B cell (primary cell): ENCODE data around the gene SDK1. TPM values are rescaled to one million over a fixed set of nuclear protein-coding genes. Genes with fewer than 3 reads are reported as not detected.

Experiments
- ATAC-seq: fragments of 200-7000 bp; cut with Tn5 transposase; one replicate; pipeline ENCODE4 v1.10.0; 2021; ENCODE audit warnings: low read depth, mild to moderate bottlenecking, moderate number of reproducible peaks, moderate library complexity
- CTCF ChIA-PET: fragments of 350-600 bp; sonication (Branson Sonifier 250); formaldehyde crosslinking; loops from one replicate; lab custom pipeline; 2021; ENCODE audit warnings: antibody characterized with exemption, inconsistent platforms; lab: Charles Lee
- POLR2A ChIA-PET: fragments of 350-600 bp; sonication (Branson Sonifier 250); formaldehyde crosslinking; loops from one replicate; lab custom pipeline; 2021; ENCODE audit warnings: antibody characterized with exemption; lab: Charles Lee
- DNase-seq: peaks from one replicate; pipeline ENCODE4 v3.0.0; 2013
- H2AFZ ChIP-seq: 2 replicates; pipeline ENCODE4 v1.6.1; 2012; ENCODE audit warnings: mild to moderate bottlenecking, low read depth, low read length; ENCODE audit not compliant: insufficient read depth, poor library complexity, severe bottlenecking
- H3K27ac ChIP-seq, 2 donors: 1 replicate in 1 of 2; 2 replicates in 1 of 2; pipeline ENCODE4 v1.5.1; 2012 to 2013; ENCODE audit warnings: low read length in 2 of 2, mild to moderate bottlenecking in 2 of 2, moderate library complexity in 1 of 2
- H3K27me3 ChIP-seq, 4 experiments: fragments of 200-600 bp in 1 of 4; sonication (generic) in 1 of 4; replicated peaks in 1 of 4; 1 replicate in 2 of 4; 2 replicates in 2 of 4; pipeline versions ENCODE4 v1.6.1 to v1.7.0; 2013 to 2016; ENCODE audit warnings: low read length in 3 of 4, mild to moderate bottlenecking in 2 of 4, mixed read lengths in 1 of 4, moderate library complexity in 1 of 4; ENCODE audit not compliant: insufficient read depth in 4 of 4, control insufficient read depth in 3 of 4; ENCODE audit errors: control extremely low read depth in 1 of 4
- H3K36me3 ChIP-seq, 2 experiments: replicated peaks in 1 of 2; 1 replicate in 1 of 2; 2 replicates in 1 of 2; pipeline versions ENCODE4 v1.6.1 to v1.7.1; 2013; ENCODE audit warnings: low read length in 1 of 2; ENCODE audit not compliant: insufficient read depth in 2 of 2, control insufficient read depth in 1 of 2; ENCODE audit errors: control extremely low read depth in 1 of 2, extremely low read depth in 1 of 2
- H3K4me1 ChIP-seq, 2 donors: fragments of 200-600 bp in 1 of 2; sonication (generic) in 1 of 2; 1 replicate in 1 of 2; 2 replicates in 1 of 2; pipeline versions ENCODE4 v1.5.1 to v1.6.1; 2013 to 2017; ENCODE audit warnings: low read length in 2 of 2; ENCODE audit not compliant: control insufficient read depth in 2 of 2, insufficient read depth in 2 of 2
- H3K4me2 ChIP-seq: replicated peaks from 2 replicates; pipeline ENCODE3; 2012; ENCODE audit warnings: mild to moderate bottlenecking, low read depth, low read length; ENCODE audit not compliant: poor library complexity, severe bottlenecking
- H3K4me3 ChIP-seq, 5 experiments: fragments of 200-600 bp in 1 of 5; sonication (generic) in 1 of 5; 1 replicate in 3 of 5; 2 replicates in 2 of 5; pipeline versions ENCODE4 v1.5.1 to v1.7.0; 2011 to 2016; ENCODE audit warnings: low read length in 4 of 5, mild to moderate bottlenecking in 4 of 5, low read depth in 2 of 5, control low read depth in 1 of 5, moderate library complexity in 1 of 5; ENCODE audit not compliant: insufficient read depth in 1 of 5; ENCODE audit errors: control extremely low read depth in 1 of 5, extremely low read depth in 1 of 5
- H3K79me2 ChIP-seq: fragments of 200-600 bp; sonication (generic); one replicate; pipeline ENCODE4 v1.6.0; 2016; ENCODE audit warnings: low read length; ENCODE audit not compliant: control insufficient read depth, insufficient read depth
- H3K9ac ChIP-seq: fragments of 200-600 bp; sonication (generic); 2 replicates; pipeline ENCODE4 v1.6.1; 2017; ENCODE audit warnings: mild to moderate bottlenecking, low read length, moderate library complexity
- H3K9me3 ChIP-seq, 3 donors: one replicate each; pipeline versions ENCODE4 v1.6.1 to v1.7.1; 2013; ENCODE audit warnings: low read length in 2 of 3; ENCODE audit not compliant: control insufficient read depth in 2 of 3, insufficient read depth in 1 of 3; ENCODE audit errors: control extremely low read depth in 1 of 3
- H4K20me1 ChIP-seq: 2 replicates; pipeline ENCODE4 v1.6.0; 2012; ENCODE audit warnings: mild to moderate bottlenecking, low read length; ENCODE audit not compliant: insufficient read depth, control insufficient read depth, poor library complexity, severe bottlenecking
- H3K27ac Mint-ChIP-seq: one replicate; pipeline ENCODE4 v1.8.0; 2021; ENCODE audit warnings: mixed read lengths
- H3K27me3 Mint-ChIP-seq: one replicate; pipeline ENCODE4 v1.8.0; 2021; ENCODE audit warnings: mixed read lengths
- H3K4me1 Mint-ChIP-seq: one replicate; pipeline ENCODE4 v1.8.0; 2021; ENCODE audit warnings: mixed read lengths
- H3K4me3 Mint-ChIP-seq: one replicate; pipeline ENCODE4 v1.8.0; 2021; ENCODE audit warnings: mixed read lengths
- H3K9me3 Mint-ChIP-seq: one replicate; pipeline ENCODE4 v1.8.0; 2022; ENCODE audit warnings: mixed read lengths; ENCODE audit not compliant: insufficient read depth
- EZH2 ChIP-seq: IDR thresholded peaks from 2 replicates; pipeline ENCODE4 v1.6.1; 2012; ENCODE audit warnings: borderline replicate concordance, low read depth, mild to moderate bottlenecking, moderate library complexity, low read length; ENCODE audit not compliant: insufficient read depth, poor library complexity, severe bottlenecking
- WGBS: methylation state at CpG from one replicate; pipeline ENCODE4 v1.1.5; 2013; ENCODE audit warnings: missing lambda C conversion rate; ENCODE audit not compliant: insufficient coverage; 5-methylcytosine and 5-hydroxymethylcytosine counted together
- intact Hi-C: fragments of 100-400 bp; cut with micrococcal nuclease; formaldehyde crosslinking; loops from one replicate; pipeline ENCODE4 v1.10.0; 2022
- polyA plus RNA-seq: library from polyadenylated mRNA; depleted of rRNA; stranded (reverse); fragments of >200 nt; gene quantifications from 2 replicates; pipeline ENCODE4 v1.2.3, GENCODE V29; 2012
- total RNA-seq, 2 donors: library from RNA; stranded (reverse); fragments of 120-200 nt in 1 of 2; gene quantifications; 1 replicate in 1 of 2; 2 replicates in 1 of 2; pipeline versions ENCODE4 v1.2.3 to v1.2.4, GENCODE V29; 2013 to 2022
- TF ChIP-seq, protein P1 (sequence below): fragments of 200-600 bp; IDR thresholded peaks from one replicate; pipeline ENCODE4 v1.8.0; 2022; ENCODE audit warnings: antibody characterized with exemption, mild to moderate bottlenecking

The SDK1 gene
- total and polyA plus RNA-seq, 2 donors (not counting 1 experiment from before 2014, with no cell fraction given), result 0.73 to 2.0 TPM

DNA sequence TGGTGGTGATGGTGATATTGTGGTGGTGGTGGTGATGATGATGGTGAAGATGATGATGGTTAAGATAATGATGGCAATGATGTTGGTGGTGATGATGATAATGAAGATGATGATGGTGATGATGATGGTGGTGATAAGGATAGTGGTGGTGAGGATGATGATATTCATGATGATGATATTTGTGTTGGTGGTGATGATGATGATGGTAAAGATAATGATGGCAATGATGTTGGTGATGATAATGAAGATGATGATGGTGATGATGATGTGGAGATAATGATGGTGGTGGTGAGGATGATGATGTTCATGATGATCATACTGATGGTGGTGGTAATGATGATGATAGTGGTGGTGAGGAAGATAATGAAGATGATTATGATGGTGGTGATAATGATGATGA lies 30.7 kb upstream of the SDK1 start:
- no peaks in the 10 kb centered on the region for H4K20me1 ChIP-seq
- intact Hi-C loops, result no loop called here
- H3K27me3 Mint-ChIP-seq, result peaks cover 15% of the 10 kb centered on the region
- H2AFZ ChIP-seq, result no peak overlapping the region
- no peaks in the 10 kb centered on the region for H3K9me3 ChIP-seq
- H3K27me3 ChIP-seq, result peaks cover 0 to 4% (median 0%) of the 10 kb centered on the region in 4 experiments
- H3K36me3 ChIP-seq, result no peaks in the 10 kb centered on the region
- H3K9me3 Mint-ChIP-seq, result no peaks in the 10 kb centered on the region
- TF ChIP-seq EZH2, result no peak
- TF ChIP-seq, protein P1, sequence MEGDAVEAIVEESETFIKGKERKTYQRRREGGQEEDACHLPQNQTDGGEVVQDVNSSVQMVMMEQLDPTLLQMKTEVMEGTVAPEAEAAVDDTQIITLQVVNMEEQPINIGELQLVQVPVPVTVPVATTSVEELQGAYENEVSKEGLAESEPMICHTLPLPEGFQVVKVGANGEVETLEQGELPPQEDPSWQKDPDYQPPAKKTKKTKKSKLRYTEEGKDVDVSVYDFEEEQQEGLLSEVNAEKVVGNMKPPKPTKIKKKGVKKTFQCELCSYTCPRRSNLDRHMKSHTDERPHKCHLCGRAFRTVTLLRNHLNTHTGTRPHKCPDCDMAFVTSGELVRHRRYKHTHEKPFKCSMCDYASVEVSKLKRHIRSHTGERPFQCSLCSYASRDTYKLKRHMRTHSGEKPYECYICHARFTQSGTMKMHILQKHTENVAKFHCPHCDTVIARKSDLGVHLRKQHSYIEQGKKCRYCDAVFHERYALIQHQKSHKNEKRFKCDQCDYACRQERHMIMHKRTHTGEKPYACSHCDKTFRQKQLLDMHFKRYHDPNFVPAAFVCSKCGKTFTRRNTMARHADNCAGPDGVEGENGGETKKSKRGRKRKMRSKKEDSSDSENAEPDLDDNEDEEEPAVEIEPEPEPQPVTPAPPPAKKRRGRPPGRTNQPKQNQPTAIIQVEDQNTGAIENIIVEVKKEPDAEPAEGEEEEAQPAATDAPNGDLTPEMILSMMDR, result no peak
- no peaks in the 10 kb centered on the region for H3K4me1 Mint-ChIP-seq
- H3K4me3 ChIP-seq, result no peak overlapping the region
- CTCF ChIA-PET, result no interaction called here
- H3K9ac ChIP-seq, result no peak overlapping the region
- no peak for ATAC-seq
- no peaks in the 10 kb centered on the region for H3K79me2 ChIP-seq
- no peak overlapping the region for H3K27ac Mint-ChIP-seq
- POLR2A ChIA-PET, result no interaction called here
- H3K4me3 Mint-ChIP-seq, result no peak overlapping the region
- no peaks in the 10 kb centered on the region for H3K4me1 ChIP-seq
- H3K4me2 ChIP-seq, result no peak overlapping the region
- DNase-seq, result no peak
- H3K27ac ChIP-seq, result no peak overlapping the region

DNA sequence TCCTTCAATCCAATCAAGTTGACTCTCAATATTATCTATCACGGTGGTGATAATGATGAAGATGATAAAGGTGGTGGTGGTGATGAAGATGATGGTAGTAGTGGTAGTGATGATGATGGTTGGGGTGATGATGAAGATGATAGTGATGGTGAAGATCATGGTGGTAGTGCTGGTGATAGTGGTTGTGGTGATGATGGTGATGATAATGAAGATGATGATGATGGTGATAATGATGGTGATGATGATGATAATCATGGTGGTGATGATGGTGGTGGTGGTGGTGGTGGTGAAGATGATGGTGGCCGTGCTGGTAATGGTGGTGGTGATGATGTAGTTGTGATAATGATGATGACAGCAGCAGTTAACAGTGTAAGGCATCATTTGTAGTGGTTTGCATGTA lies 29.8 kb upstream of the SDK1 start:
- intact Hi-C loops, result no loop called here
- CTCF ChIA-PET, result no interaction called here
- Histone ChIP-seq H3K36me3 (no peaks in the 10 kb centered on the region), H3K27ac (no peak overlapping the region), H3K4me1 (no peaks in the 10 kb centered on the region), H3K9ac (no peak overlapping the region), H3K4me2 (no peak overlapping the region), H2AFZ (no peak overlapping the region), H3K4me3 (no peak overlapping the region), H3K9me3 (no peaks in the 10 kb centered on the region), H3K27me3 (peaks cover 0 to 4% (median 0%) of the 10 kb centered on the region in 4 experiments), H3K79me2 (no peaks in the 10 kb centered on the region), H4K20me1 (no peaks in the 10 kb centered on the region)
- ATAC-seq (no peak), DNase-seq (no peak)
- TF ChIP-seq, protein P1, result no peak
- TF ChIP-seq EZH2, result no peak
- Mint-ChIP-seq H3K4me1 (no peaks in the 10 kb centered on the region), H3K27me3 (peaks cover 15% of the 10 kb centered on the region), H3K4me3 (no peak overlapping the region), H3K9me3 (no peaks in the 10 kb centered on the region), H3K27ac (no peak overlapping the region)
- 100% methylated on average over 1 of the region's 2 CpGs for WGBS
- POLR2A ChIA-PET, result no interaction called here
